Measurements from ENCODE around the gene CCL24. TPM values are rescaled to one million over a fixed set of nuclear protein-coding genes. Genes with fewer than 3 reads are reported as not detected.
A peak's percentile ranks its signal among the peaks of the same experiment; 100 is the strongest.
"Not testable (repeated sequence)": the region's sequence is repeated elsewhere in the genome, so short reads cannot be mapped to it uniquely, and the experiment has no call there.

The CCL24 gene
- total RNA-seq, 6 experiments from 2014 or later = 1.1 to 1.2 TPM; not detected in 4

DNA sequence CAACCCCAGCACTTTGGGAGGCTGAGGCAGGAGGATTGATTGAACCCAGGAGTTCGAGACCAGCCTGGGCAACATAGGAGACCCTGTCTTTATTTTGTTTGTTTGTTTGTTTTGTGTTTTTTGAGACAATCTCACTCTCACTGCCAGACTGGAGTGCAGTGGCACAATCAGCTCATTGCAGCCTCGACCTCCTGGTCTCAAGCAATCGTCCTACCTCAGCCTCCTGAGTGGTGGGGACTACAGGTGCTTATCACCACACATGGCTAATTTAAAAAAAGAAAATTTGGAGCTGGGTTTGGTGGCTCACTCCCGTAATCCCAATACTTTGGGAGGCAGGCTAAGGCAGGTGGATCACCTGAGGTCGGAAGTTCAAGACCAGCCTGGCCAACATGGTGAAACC is 30.6 kb upstream of the CCL24 start:
- no peak for TF ChIP-seq POLR2A (IDR thresholded peaks at IDR 0.05)
- no peaks in the 10 kb centered on the region for H3K36me3 ChIP-seq
- no peak overlapping the region for H3K27ac ChIP-seq
- ATAC-seq (no peak), DNase-seq (no peak)
- H3K27me3 ChIP-seq = no peaks in the 10 kb centered on the region
- no peak overlapping the region for H3K4me3 ChIP-seq
- intact Hi-C loops (cut with DNase I) = no loop called here
- no peaks in the 10 kb centered on the region for H3K4me1 ChIP-seq
- H3K9me3 ChIP-seq = no peaks in the 10 kb centered on the region
- WGBS (ENCODE audit: insufficient coverage, low coverage, low lambda C conversion rate, missing lambda C conversion rate) = 80% methylated on average over 4 of the region's 5 CpGs

DNA sequence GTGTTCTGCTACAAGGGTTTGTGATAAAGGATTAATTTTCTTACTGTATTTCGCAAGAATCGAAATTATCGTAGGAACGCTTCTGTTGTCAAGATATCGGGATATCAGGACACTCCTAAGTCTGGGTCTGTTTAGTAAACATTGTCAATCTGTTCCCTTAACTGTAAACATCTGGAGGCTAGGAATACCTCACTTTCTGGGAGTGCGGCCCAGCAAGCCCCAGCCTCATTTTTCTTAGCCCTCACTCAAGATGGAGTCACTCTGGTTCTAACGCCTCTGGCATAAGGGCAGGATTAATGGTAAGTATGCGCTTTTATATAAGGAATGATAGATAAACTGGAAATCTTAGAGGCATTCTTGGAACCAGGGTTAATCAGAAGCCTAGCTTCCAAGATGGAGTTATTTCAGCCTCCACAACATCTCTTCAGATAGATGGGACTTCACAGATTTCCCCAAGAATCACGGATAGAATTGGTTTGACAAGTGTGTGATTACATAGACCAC is 30.1 kb upstream of the CCL24 start:
- WGBS (ENCODE audit: insufficient coverage, low coverage, low lambda C conversion rate, missing lambda C conversion rate) = 83% methylated on average over 8 of the region's 9 CpGs
- DNase-seq (no peak), ATAC-seq (no peak)
- Histone ChIP-seq H3K9me3 (no peaks in the 10 kb centered on the region), H3K27me3 (no peaks in the 10 kb centered on the region), H3K27ac (peak overlapping the region in 1 of 3 donors; percentile 66), H3K4me1 (no peaks in the 10 kb centered on the region), H3K36me3 (no peaks in the 10 kb centered on the region), H3K4me3 (no peak overlapping the region)
- intact Hi-C loops (cut with DNase I) = no loop called here
- TF ChIP-seq, protein P1, sequence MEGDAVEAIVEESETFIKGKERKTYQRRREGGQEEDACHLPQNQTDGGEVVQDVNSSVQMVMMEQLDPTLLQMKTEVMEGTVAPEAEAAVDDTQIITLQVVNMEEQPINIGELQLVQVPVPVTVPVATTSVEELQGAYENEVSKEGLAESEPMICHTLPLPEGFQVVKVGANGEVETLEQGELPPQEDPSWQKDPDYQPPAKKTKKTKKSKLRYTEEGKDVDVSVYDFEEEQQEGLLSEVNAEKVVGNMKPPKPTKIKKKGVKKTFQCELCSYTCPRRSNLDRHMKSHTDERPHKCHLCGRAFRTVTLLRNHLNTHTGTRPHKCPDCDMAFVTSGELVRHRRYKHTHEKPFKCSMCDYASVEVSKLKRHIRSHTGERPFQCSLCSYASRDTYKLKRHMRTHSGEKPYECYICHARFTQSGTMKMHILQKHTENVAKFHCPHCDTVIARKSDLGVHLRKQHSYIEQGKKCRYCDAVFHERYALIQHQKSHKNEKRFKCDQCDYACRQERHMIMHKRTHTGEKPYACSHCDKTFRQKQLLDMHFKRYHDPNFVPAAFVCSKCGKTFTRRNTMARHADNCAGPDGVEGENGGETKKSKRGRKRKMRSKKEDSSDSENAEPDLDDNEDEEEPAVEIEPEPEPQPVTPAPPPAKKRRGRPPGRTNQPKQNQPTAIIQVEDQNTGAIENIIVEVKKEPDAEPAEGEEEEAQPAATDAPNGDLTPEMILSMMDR (IDR thresholded peaks at IDR 0.05) = no peak
- TF ChIP-seq POLR2A (IDR thresholded peaks at IDR 0.05) = no peak

- Histone ChIP-seq H3K36me3 (no peaks in the 10 kb centered on the region), H3K9me3 (no peaks in the 10 kb centered on the region), H3K27ac (peak overlapping the region in 2 of 3 donors; percentile 36 to 66), H3K4me1 (no peaks in the 10 kb centered on the region), H3K4me3 (no peak overlapping the region), H3K27me3 (no peaks in the 10 kb centered on the region)
- DNase-seq = peak in 1 of 3 donors; percentile 25
- TF ChIP-seq, protein P1 (IDR thresholded peaks at IDR 0.05) = no peak
- no peak for TF ChIP-seq POLR2A (IDR thresholded peaks at IDR 0.05)
- peak; percentile 56 to 81 (median 74) for ATAC-seq
- 53% methylated on average over 8 of the region's 8 CpGs for WGBS (ENCODE audit: insufficient coverage, low coverage, low lambda C conversion rate, missing lambda C conversion rate)
- intact Hi-C loops (cut with DNase I) = no loop called here
Measured at GRCh38 chr7:75842836-75843446, 29.3 kb upstream of the CCL24 start.

GRCh38 chr7:75840029-75840428 is 26.4 kb upstream of the CCL24 start:
- no peaks in the 10 kb centered on the region for H3K27me3 ChIP-seq
- no peak overlapping the region for H3K27ac ChIP-seq
- no peaks in the 10 kb centered on the region for H3K9me3 ChIP-seq
- TF ChIP-seq, protein P1 (IDR thresholded peaks at IDR 0.05) = no peak
- TF ChIP-seq POLR2A (IDR thresholded peaks at IDR 0.05) = no peak
- no peaks in the 10 kb centered on the region for H3K4me1 ChIP-seq
- ATAC-seq (no peak), DNase-seq (no peak)
- H3K4me3 ChIP-seq = no peak overlapping the region
- intact Hi-C loops (cut with DNase I) = no loop called here
- no peaks in the 10 kb centered on the region for H3K36me3 ChIP-seq
- 88% methylated on average over 3 of the region's 3 CpGs for WGBS (ENCODE audit: insufficient coverage, low coverage, low lambda C conversion rate, missing lambda C conversion rate)

- H3K4me1 ChIP-seq; ATAC-seq; H3K4me3 ChIP-seq; H3K27ac ChIP-seq; H3K9me3 ChIP-seq; H3K27me3 ChIP-seq; H3K36me3 ChIP-seq; DNase-seq; intact Hi-C loops (cut with DNase I): not testable (repeated sequence)
- WGBS (ENCODE audit: insufficient coverage, low coverage, low lambda C conversion rate, missing lambda C conversion rate) = 73% methylated on average over 12 of the region's 14 CpGs
Measured at GRCh38 chr7:75838281-75838930, 24.8 kb upstream of the CCL24 start.

Data from right lobe of liver (tissue), 6 donors.